ENCODE results near the gene PPDPF.

The PPDPF gene

DNA sequence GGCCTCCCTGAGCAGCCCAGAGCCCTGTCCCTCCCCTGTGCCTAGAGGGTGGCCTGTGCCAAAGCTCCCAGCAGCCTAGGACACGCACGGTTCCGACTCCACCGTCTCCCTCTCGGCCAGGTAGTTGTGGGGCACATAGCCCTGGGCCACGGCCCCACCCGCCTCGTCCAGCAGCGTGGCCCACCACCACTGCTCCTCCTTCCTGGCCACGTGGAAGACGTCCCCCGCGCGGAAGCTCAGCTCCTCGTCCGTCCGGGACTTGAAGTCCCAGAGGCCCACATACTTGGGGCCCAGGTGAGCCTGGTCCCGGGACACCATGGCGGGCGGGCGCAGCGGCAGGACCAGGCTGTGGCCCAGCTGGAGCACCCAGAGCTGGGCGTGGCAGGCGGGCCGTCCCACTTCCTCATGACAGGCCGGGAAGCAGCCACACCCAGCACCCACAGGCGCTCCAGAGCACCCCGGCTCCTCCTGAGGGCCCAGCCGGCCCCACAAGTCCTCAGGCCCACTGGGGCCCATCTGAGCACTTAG, 16.5 kb downstream of the PPDPF start, which contains the start of gene PTK6:
PTK6 (minus strand) TSS at position 380 of the 528 bp plus-strand sequence; CDS start at position 318, 62 bp downstream.
- no peaks in the 10 kb centered on the region for H3K9me2 ChIP-seq (replicated peaks; ENCODE audit: control insufficient read depth, low read length)
- peak within 1 kb of the TSS; percentile 95 for H3K4me2 ChIP-seq (ENCODE audit: low read length)
- peak within 1 kb of the TSS; percentile 36 for H3K27ac ChIP-seq (ENCODE audit: low read depth, low read length)
- peak within 1 kb of the TSS; percentile 73 for H3K4me3 ChIP-seq (ENCODE audit: low read length)
- no peaks in the 10 kb centered on the region for H3F3A ChIP-seq (ENCODE audit: control insufficient read depth, insufficient read depth)
- H3K27me3 ChIP-seq (ENCODE audit: control insufficient read depth, low read length): no peaks in the 10 kb centered on the region
- H3K79me2 ChIP-seq (ENCODE audit: control insufficient read depth, low read length): no peaks in the 10 kb centered on the region
- peaks cover 25% of the 10 kb centered on the region for H3K4me1 ChIP-seq (ENCODE audit: control insufficient read depth, low read length)
- no peaks in the 10 kb centered on the region for H3K9me3 ChIP-seq (ENCODE audit: control insufficient read depth, insufficient read depth, low read length)
- TF ChIP-seq CTCF (IDR thresholded peaks at IDR 0.05; ENCODE audit: low read depth, low read length, poor library complexity, severe bottlenecking) (no peak), EZH2phosphoT487 (IDR thresholded peaks at IDR 0.05; ENCODE audit: borderline replicate concordance, low read length) (no peak)
- H4K20me1 ChIP-seq (ENCODE audit: control insufficient read depth, insufficient read depth, low read depth, low read length): no peaks in the 10 kb centered on the region
- no peaks in the 10 kb centered on the region for H3K36me3 ChIP-seq (ENCODE audit: control insufficient read depth, low read length)

- H3K27ac ChIP-seq (ENCODE audit: low read depth, low read length): peak overlapping the region; percentile 36
Observed at GRCh38 chr20:63537525-63538203, 17.1 kb downstream of the PPDPF start.

DNA sequence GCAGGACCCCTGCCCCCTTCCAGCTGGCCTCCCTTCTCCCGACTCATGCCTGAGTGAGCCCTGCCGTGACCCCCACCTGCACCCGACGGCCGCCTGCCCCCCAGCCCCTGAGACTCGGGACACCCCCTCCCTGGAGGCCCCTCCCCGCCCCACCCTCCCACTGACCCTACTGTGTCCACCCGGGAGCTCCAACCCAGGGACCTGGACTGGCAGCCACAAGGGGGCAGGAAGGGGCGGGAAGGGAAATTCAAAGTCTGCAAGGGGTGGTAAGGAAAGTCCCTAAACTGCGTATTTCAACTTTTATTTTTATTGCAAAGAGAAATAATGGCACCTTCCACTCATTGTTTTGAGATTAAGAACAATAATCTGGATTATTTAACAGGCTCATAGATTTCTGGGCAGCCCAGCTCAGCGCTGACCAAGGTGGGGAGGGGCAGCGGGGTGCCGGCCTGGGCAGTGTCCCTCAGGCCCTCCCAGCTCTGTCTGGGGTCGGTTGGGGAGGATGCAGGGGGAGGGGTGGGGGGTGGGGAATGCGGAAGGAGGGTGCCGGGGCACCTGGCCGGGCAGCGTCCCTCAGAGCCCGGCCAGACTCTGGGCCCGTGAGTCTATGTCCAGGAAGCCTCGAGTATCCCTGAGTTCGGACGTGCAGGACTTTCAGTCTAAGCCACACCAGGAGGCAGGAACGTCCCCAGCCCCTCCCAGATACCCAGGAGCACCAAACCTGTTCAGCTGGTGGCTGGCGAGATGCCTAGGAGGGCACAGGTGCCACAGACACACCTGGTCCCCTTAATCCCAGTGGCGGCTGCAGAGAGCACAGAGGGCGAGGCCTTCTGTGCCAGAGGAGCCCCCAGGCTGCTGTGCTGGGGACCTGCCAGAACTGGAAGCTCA, 17.9 kb downstream of the PPDPF start:
- H3K27ac ChIP-seq (ENCODE audit: low read depth, low read length): no peak overlapping the region
- H3K4me2 ChIP-seq (ENCODE audit: low read length): peak overlapping the region; percentile 95
- H3K27me3 ChIP-seq (ENCODE audit: control insufficient read depth, low read length): peaks cover under 1% of the 10 kb centered on the region; the same call in 1 of the 2 replicates
- TF ChIP-seq CTCF (IDR thresholded peaks at IDR 0.05; ENCODE audit: low read depth, low read length, poor library complexity, severe bottlenecking) (no peak), EZH2phosphoT487 (IDR thresholded peaks at IDR 0.05; ENCODE audit: borderline replicate concordance, low read length) (no peak)
- H3K9me3 ChIP-seq (ENCODE audit: control insufficient read depth, insufficient read depth, low read length): no peaks in the 10 kb centered on the region
- H4K20me1 ChIP-seq (ENCODE audit: control insufficient read depth, insufficient read depth, low read depth, low read length): no peaks in the 10 kb centered on the region
- H3K36me3 ChIP-seq (ENCODE audit: control insufficient read depth, low read length): no peaks in the 10 kb centered on the region
- peaks cover 25% of the 10 kb centered on the region for H3K4me1 ChIP-seq (ENCODE audit: control insufficient read depth, low read length)
- no peaks in the 10 kb centered on the region for H3K9me2 ChIP-seq (replicated peaks; ENCODE audit: control insufficient read depth, low read length)
- H3K4me3 ChIP-seq (ENCODE audit: low read length): peak overlapping the region; percentile 73
- no peaks in the 10 kb centered on the region for H3F3A ChIP-seq (ENCODE audit: control insufficient read depth, insufficient read depth)
- H3K79me2 ChIP-seq (ENCODE audit: control insufficient read depth, low read length): no peaks in the 10 kb centered on the region

More at GRCh38 chr20:63537525-63538203, 17.1 kb downstream of the PPDPF start:
- Histone ChIP-seq H3K36me3 (ENCODE audit: control insufficient read depth, low read length) (no peaks in the 10 kb centered on the region), H3K9me2 (replicated peaks; ENCODE audit: control insufficient read depth, low read length) (no peaks in the 10 kb centered on the region), H3K79me2 (ENCODE audit: control insufficient read depth, low read length) (no peaks in the 10 kb centered on the region), H3K4me3 (ENCODE audit: low read length) (peak overlapping the region; percentile 73), H3F3A (ENCODE audit: control insufficient read depth, insufficient read depth) (no peaks in the 10 kb centered on the region), H3K9me3 (ENCODE audit: control insufficient read depth, insufficient read depth, low read length) (no peaks in the 10 kb centered on the region), H4K20me1 (ENCODE audit: control insufficient read depth, insufficient read depth, low read depth, low read length) (no peaks in the 10 kb centered on the region), H3K4me1 (ENCODE audit: control insufficient read depth, low read length) (peaks cover 25% of the 10 kb centered on the region), H3K27me3 (ENCODE audit: control insufficient read depth, low read length) (no peaks in the 10 kb centered on the region), H3K4me2 (ENCODE audit: low read length) (peak overlapping the region; percentile 95)
- TF ChIP-seq EZH2phosphoT487 (IDR thresholded peaks at IDR 0.05; ENCODE audit: borderline replicate concordance, low read length): no peak
- TF ChIP-seq CTCF (IDR thresholded peaks at IDR 0.05; ENCODE audit: low read depth, low read length, poor library complexity, severe bottlenecking): peak; percentile 94

Data from DOHH2 (cell line).